DMS153 treated with DMSO at 0.1 percent for 48 hours (cell line): Measurements from ENCODE around the gene FBXW7.

Source experiments
- DNase-seq: peaks from one replicate; lab custom pipeline; 2025; ENCODE audit not compliant: unreplicated experiment; lab: John Stamatoyannopoulos, UW

Gene FBXW7

DNA sequence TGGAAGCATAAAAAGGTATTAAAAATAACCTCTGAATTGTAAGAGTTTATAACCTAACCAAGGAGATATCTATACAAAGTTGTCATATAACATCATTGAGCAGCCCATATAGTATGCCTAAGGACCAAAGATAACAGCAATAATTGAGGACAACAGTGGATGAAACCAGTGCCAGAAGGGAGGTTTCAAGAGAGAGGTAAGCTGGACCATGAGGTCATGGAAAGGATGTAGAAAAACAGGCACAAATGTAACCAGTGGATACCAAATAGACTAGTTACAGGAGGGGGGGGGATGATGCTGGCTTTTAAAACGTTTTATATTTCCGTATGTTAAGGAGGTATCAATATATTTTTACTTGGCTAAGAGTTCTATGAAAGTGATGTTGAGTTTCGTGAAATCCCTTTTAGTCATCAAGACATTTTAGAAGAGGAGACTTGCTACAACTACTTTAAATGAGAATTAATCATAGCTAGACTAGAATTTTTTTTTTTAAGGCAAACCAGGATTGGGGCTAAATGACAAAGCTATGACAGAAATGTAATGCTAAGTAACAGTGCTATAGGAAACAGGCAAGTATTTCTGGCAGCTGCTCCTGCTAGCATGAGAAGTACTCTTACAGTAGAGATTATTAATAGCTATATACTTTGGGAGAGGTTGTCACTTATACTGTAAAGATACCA, 161.1 kb downstream of the FBXW7 start:
- no peak for DNase-seq

DNA sequence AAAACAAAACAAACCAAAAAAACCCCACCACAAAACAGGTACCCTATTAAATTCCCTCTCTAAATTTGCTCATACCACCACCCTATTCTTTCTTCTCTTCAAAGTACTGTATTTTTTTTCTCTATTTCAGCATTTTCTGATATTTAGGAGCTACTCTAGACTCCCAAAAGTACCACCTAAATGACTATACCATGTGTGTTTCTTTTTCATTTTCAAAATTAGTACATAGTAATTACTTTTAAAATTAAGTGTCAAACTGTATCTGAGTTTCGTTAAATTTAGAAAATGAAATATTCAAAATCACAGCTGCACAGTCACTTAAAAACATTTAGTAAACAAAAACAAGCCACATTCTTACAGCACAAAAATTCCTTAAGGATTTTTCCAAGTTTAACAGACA, 161.7 kb downstream of the FBXW7 start:
- DNase-seq: no peak

DNA sequence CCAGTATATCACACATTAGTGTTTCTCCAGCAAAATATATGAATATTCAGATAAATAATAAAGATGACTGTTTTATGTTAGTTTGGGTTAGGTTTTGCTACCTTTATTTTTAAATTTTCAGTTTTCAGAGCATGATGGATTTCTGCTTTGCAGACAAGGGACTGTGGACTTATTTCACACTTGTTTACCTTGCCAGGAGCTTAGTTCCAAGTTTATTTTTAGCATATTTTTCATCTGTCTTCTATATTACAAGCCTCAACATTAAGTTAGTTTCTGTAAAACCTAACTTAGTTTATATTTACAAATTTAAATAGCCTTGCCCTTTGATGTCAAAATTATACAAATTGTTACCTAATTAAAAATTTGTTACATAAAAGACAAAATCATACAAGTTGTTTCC, 163.4 kb downstream of the FBXW7 start:
- DNase-seq: no peak

- DNase-seq: peak; percentile 54
Measured at GRCh38 chr4:152369902-152370295, 166.0 kb downstream of the FBXW7 start.

- DNase-seq: peak; percentile 41
Measured at GRCh38 chr4:152369203-152369901, 166.5 kb downstream of the FBXW7 start.

DNA sequence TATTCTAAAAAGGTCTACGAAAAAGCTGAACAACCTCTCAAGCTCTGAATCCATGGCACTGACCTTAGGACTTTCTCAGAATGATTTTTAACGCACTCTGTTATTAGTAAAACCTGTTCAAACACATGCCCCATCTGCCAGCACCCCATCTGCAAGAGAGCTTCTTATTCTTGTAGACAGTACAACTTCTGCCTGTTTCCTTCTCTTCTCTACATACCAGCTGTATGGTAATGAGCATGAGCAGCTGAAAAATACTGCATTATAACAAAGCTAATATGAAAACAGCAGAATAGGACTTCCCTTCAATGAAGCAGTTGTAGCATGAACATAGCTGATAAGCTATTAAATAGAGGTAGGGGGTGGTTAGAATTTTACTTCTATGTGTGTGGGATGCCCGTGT, 167.9 kb downstream of the FBXW7 start:
- DNase-seq: peak; percentile 91

DNA sequence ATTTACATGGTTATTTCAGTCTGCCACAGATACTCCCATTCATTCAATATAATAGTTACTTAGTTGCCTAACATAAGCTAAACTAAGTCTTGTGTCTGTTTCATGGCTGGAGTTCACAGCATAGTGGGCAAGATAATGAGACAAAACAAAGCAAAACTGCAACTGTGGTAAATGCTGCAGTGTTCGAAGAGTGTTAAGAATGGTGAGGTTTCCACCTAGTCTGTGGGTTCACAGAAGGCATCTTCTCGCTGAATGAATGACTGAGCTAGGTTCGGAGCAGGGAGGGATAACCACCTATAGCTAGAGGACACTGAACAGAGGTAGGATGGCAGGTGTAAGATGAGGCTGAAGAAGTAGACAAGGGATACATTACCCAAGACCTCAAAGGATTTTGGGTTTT, 171.0 kb downstream of the FBXW7 start:
- no peak for DNase-seq

GRCh38 chr4:152364383-152364782, 171.5 kb downstream of the FBXW7 start:
- no peak for DNase-seq

DNA sequence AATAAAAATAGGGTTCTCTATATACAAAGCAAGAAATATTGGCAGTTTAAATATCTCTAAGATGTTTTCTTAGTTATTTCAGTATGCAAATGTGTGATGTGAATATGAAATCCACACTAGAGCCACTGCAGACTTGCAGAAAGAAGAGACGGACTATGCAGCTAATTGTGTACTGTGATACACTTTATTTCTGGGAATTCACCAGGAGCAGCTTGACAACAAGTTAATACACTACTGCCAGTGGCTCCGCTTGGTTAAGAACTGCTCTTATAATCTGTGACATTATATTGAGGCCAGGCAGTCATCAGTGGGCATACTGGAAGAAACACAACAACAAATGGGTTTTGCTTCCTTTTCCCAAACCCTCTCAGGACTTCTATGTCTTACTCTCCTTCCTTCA, 172.0 kb downstream of the FBXW7 start:
- no peak for DNase-seq

DNA sequence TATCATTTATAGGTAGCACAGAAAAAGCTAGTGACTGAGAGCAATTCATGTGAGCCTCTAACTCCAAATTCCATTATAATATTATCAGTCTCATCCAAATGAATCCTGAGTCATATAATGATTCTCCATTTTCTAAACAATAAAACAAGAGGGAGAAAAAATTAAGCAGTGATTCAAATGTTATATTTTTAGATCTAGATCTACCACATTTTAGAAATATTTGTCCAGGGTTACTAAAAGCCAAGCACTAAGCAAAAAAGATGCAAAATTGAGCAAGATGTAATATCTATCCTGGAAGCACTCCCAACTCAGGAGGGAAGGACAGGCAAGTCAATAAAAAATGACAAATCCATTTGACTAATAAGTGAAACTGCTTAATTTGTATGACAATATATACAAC, 172.8 kb downstream of the FBXW7 start:
- no peak for DNase-seq

GRCh38 chr4:152360045-152360410, 175.9 kb downstream of the FBXW7 start:
- no peak for DNase-seq

GRCh38 chr4:152359208-152360044, 176.5 kb downstream of the FBXW7 start:
- DNase-seq: no peak

GRCh38 chr4:152357206-152357605, 178.7 kb downstream of the FBXW7 start:
- no peak for DNase-seq

- DNase-seq: no peak
Measured at GRCh38 chr4:152356428-152357034, 179.4 kb downstream of the FBXW7 start.

DNA sequence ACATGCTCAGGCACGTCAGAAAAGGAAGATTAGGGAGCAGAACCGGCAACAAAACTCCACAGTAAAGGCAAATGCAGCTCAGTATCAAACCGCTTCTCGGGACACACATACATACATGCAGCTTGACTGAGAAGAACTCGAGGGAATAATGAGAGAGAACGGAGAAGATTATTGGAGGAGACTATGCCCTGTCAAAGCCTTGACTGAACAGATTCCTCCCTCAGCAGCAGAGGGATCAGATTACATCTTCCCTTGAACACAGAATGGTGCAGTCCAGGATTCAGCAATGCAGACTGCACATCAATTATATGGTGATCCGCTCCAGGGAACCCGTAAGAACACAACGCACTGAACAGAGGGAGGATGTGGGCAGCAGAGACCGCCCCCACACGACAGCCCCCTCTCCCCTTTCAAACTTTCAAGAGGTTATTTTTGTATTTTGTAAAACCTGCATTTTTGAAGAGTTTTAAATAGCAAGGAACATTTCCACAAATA, 183.2 kb downstream of the FBXW7 start:
- peak; percentile 97 for DNase-seq

DNA sequence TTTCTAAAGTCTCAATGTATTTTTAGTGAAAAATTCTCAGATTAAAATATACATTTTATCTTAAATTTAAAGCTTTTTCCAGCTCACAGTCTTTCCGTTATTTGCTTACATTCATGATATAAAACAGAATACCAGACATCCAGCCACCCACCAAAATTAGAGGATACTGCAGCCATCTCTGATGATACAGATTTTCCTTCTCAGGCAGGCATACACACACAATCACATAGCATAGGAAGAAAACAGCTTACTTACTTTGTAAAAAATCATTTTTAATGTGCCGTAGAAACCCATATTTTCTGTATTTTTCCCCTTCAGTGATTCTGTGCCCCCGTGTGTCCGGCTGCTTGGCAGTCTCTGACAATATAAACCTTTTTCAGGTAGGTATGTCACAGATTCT, 183.7 kb downstream of the FBXW7 start:
- no peak for DNase-seq

- DNase-seq: peak; percentile 63
Measured at GRCh38 chr4:152351080-152351479, 184.8 kb downstream of the FBXW7 start.

DNA sequence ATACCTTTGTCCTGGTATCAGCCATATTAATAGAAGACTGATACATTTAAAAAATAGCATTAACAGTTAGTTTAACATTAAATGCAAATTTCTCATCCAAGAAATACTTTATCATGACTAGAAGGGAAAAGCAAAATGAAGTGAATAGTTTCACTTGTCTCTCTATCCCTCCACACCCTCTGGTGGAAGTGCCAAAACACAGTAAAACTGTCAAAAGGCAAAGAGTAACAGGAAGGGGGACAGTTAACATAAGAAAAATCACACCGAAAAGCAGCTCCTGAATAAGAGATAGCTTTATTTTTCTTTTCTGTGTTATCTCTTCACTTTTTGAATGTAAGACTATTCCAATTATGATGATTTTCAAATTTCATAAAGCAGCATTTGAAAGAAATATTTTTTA, 187.2 kb downstream of the FBXW7 start:
- DNase-seq: no peak

- DNase-seq: no peak
Measured at GRCh38 chr4:152346979-152347378, 188.9 kb downstream of the FBXW7 start.

- no peak for DNase-seq
Measured at GRCh38 chr4:152346526-152346925, 189.4 kb downstream of the FBXW7 start.

GRCh38 chr4:152344001-152344400, 191.9 kb downstream of the FBXW7 start:
- DNase-seq: no peak
